H1 (cell line): ENCODE measurements around the gene EIF3B.

Experiments
- CEBPB ChIP-seq: IDR thresholded peaks from 2 replicates; pipeline ENCODE4 v1.6.1; 2012; ENCODE audit warnings: low read depth, low read length
- CREB1 ChIP-seq: IDR thresholded peaks from 2 replicates; pipeline ENCODE4 v1.6.1; 2012; ENCODE audit warnings: inconsistent platforms
- CTCF ChIP-seq, 3 experiments: IDR thresholded peaks; 1 replicate in 2 of 3; 2 replicates in 1 of 3; pipeline versions ENCODE4 v1.5.1 to v1.6.1; 2011; ENCODE audit warnings: low read length in 3 of 3, mild to moderate bottlenecking in 3 of 3, inconsistent platforms in 2 of 3, low read depth in 1 of 3, moderate library complexity in 1 of 3; ENCODE audit not compliant: insufficient read depth in 1 of 3; ENCODE audit errors: control extremely low read depth in 1 of 3
- EZH2 ChIP-seq: fragments of 200-600 bp; sonication (generic); IDR thresholded peaks from 2 replicates; pipeline ENCODE4 v1.7.1; 2012; ENCODE audit warnings: low read depth, mild to moderate bottlenecking, moderate library complexity, low read length, inconsistent platforms; ENCODE audit not compliant: severe bottlenecking
- JUN ChIP-seq: IDR thresholded peaks from 2 replicates; pipeline ENCODE4 v1.6.1; 2011; ENCODE audit warnings: low read depth, mild to moderate bottlenecking, improper control_type of control experiment, low read length
- POLR2A ChIP-seq, 2 experiments: IDR thresholded peaks; 1 replicate in 1 of 2; 2 replicates in 1 of 2; pipeline ENCODE4 v1.6.1; 2011; ENCODE audit warnings: low read depth in 2 of 2, low read length in 2 of 2, mild to moderate bottlenecking in 2 of 2; ENCODE audit errors: control extremely low read depth in 1 of 2
- RFX5 ChIP-seq: IDR thresholded peaks from 2 replicates; pipeline ENCODE4 v1.6.1; 2011; ENCODE audit warnings: low read depth, low read length, improper control_type of control experiment, borderline replicate concordance
- SIN3A ChIP-seq, 2 experiments: IDR thresholded peaks in 1 of 2; conservative IDR thresholded peaks in 1 of 2; 2 replicates each; pipeline ENCODE4 v1.6.1; 2011 to 2012; ENCODE audit warnings: low read length in 2 of 2, improper control_type of control experiment in 1 of 2, low read depth in 1 of 2, mild to moderate bottlenecking in 1 of 2
- SP2 ChIP-seq: IDR thresholded peaks from 2 replicates; pipeline ENCODE4 v1.6.1; 2012; ENCODE audit warnings: mild to moderate bottlenecking, low read length, inconsistent platforms

GRCh38 chr7:2373124-2373556 is 18.5 kb downstream of the EIF3B start:
- TF ChIP-seq RFX5, result no peak
- TF ChIP-seq SP2, result no peak
- peak in 1 of 2 experiments; percentile 8; a peak in 1 of 3 replicates for TF ChIP-seq POLR2A (IDR thresholded peaks at IDR 0.05; ENCODE audit: control extremely low read depth in 1 of 2, low read depth in 2 of 2, low read length in 2 of 2)
- no peak for TF ChIP-seq CREB1
- no peak for TF ChIP-seq CEBPB
- TF ChIP-seq SIN3A (conservative IDR thresholded peaks at IDR 0.05 in 1 of 2, IDR thresholded peaks at IDR 0.05 in 1 of 2; ENCODE audit: low read depth in 1 of 2, low read length in 2 of 2), result no peak
- no peak for TF ChIP-seq JUN
- peak in 1 of 3 experiments; percentile 6; a peak in 1 of 4 replicates for TF ChIP-seq CTCF (IDR thresholded peaks at IDR 0.05; ENCODE audit: control extremely low read depth in 1 of 3, insufficient read depth in 1 of 3, low read depth in 1 of 3, low read length in 3 of 3)
- TF ChIP-seq EZH2, result no peak
